ENCODE results near the gene BAZ1B. TPM values are rescaled to one million over a fixed set of nuclear protein-coding genes. Genes with fewer than 3 reads are reported as not detected.

The BAZ1B gene
- total and polyA plus RNA-seq, 2 of the 4 experiments (the other 2 are of a cell fraction), result 20.2 to 45.0 TPM

GRCh38 chr7:73519867-73520672 lies 2.0 kb downstream of the BAZ1B start:
- H2AK9ac ChIP-seq (replicated peaks; ENCODE audit: low read depth, low read length, poor library complexity), result no peak overlapping the region
- H2AFZ ChIP-seq (replicated peaks; ENCODE audit: low read length, poor library complexity), result no peak overlapping the region
- no peak overlapping the region for H2BK120ac ChIP-seq (ENCODE audit: low read depth, low read length)
- TSS peak; percentile 9 for BruUV-seq (replicated peaks)
- peaks cover 0 to 29% of the 10 kb centered on the region in 2 experiments; a peak in 2 of 4 replicates for H3K79me1 ChIP-seq (ENCODE audit: low read depth in 1 of 2, low read length in 2 of 2)
- H4K5ac ChIP-seq (ENCODE audit: low read depth, low read length), result 0 out of 2 replicates have a peak overlapping the region, but pooled peaks have one; percentile 16
- H4K20me1 ChIP-seq (ENCODE audit: insufficient read depth, low read length), result peaks cover 54% of the 10 kb centered on the region
- no peak overlapping the region for H2BK20ac ChIP-seq (ENCODE audit: low read depth, low read length)
- 98% methylated on average over 8 of the region's 18 CpGs; no CpG with 5 or more reads in 1 of the 2 experiments for WGBS, 2 experiments (ENCODE audit: extremely low coverage in 2 of 2, insufficient read length in 1 of 2)
- peak overlapping the region; percentile 34 for H3K14ac ChIP-seq (replicated peaks; ENCODE audit: low read depth, low read length)
- H4K8ac ChIP-seq (ENCODE audit: low read depth in 2 of 2, low read length in 2 of 2), result peak overlapping the region in 1 of 2 experiments; percentile 18; a peak in 1 of 4 replicates
- peak overlapping the region; percentile 61; the same call in 1 of the 2 replicates for H3K56ac ChIP-seq (ENCODE audit: extremely low read depth, insufficient read depth, low read length)
- DNase-seq, result peak; percentile 3
- H3K4me2 ChIP-seq (ENCODE audit: low read depth, low read length), result peak overlapping the region; percentile 89
- in situ Hi-C loops (cut with MboI; ENCODE audit: low sequenced_read_pairs), result no loop called here
- no peaks in the 10 kb centered on the region for H3K27me3 ChIP-seq (ENCODE audit: control insufficient read depth, insufficient read depth, low read length)
- H3K4ac ChIP-seq (ENCODE audit: low read depth, low read length), result peak overlapping the region; percentile 9; the same call in 1 of the 2 replicates
- ATAC-seq (ENCODE audit: low read depth), result no peak
- peak overlapping the region; percentile 75 for H2BK5ac ChIP-seq (ENCODE audit: low read depth, low read length, poor library complexity, severe bottlenecking)
- dilution Hi-C loops (cut with HindIII; ENCODE audit: low sequenced_read_pairs, unreplicated experiment), result no loop called here
- CTCF ChIA-PET, result interaction anchor here (0.8 kb wide), 1 partner anchor 27 kb away, joined by 3 read pairs; no protein-coding TSS in a partner anchor
- H2AK5ac ChIP-seq (ENCODE audit: low read depth, low read length), result peak overlapping the region; percentile 38; the same call in 1 of the 2 replicates
- H3K4me1 ChIP-seq (ENCODE audit: control insufficient read depth, insufficient read depth, low read length), result peaks cover 6% of the 10 kb centered on the region
- peaks cover 15% of the 10 kb centered on the region for H3K36me3 ChIP-seq (ENCODE audit: control insufficient read depth, insufficient read depth, low read length)
- H3K27ac ChIP-seq (ENCODE audit: insufficient read depth, low read length), result peak overlapping the region; percentile 80; the same call in 1 of the 2 replicates
- H3K9me1 ChIP-seq (ENCODE audit: insufficient read depth, low read length), result peaks cover 5% of the 10 kb centered on the region
- H3K9me3 ChIP-seq (ENCODE audit: control insufficient read depth, insufficient read depth, low read length), result no peaks in the 10 kb centered on the region
- H3K23ac ChIP-seq (ENCODE audit: low read depth, low read length), result peak overlapping the region; percentile 92
- peak overlapping the region; percentile 60 for H3K4me3 ChIP-seq (ENCODE audit: insufficient read depth, low read depth, low read length)
- H4K91ac ChIP-seq (ENCODE audit: insufficient read depth, low read depth, low read length), result peak overlapping the region; percentile 20; the same call in 1 of the 2 replicates
- H3K18ac ChIP-seq (ENCODE audit: low read depth, low read length), result peak overlapping the region; percentile 45
- POLR2A ChIA-PET (ENCODE audit: unreplicated experiment), result no interaction called here
- intact Hi-C loops (cut with micrococcal nuclease), result loop anchor here (5.0 kb wide), 1 partner anchor 147 kb away; the partner anchor contains the start of gene VPS37D
- H3K9ac ChIP-seq (ENCODE audit: low read depth, low read length), result peak overlapping the region; percentile 99
- H2BK15ac ChIP-seq (ENCODE audit: low read depth, low read length), result no peak overlapping the region
- TF ChIP-seq MAZ (IDR thresholded peaks at IDR 0.05; ENCODE audit: borderline replicate concordance, low read depth, low read length), result no peak
- TF ChIP-seq FOS (IDR thresholded peaks at IDR 0.05; ENCODE audit: low read depth, low read length), result no peak
- TF ChIP-seq USF2 (IDR thresholded peaks at IDR 0.05; ENCODE audit: low read depth, low read length), result no peak
- no peak for TF ChIP-seq RAD21 (IDR thresholded peaks at IDR 0.05; ENCODE audit: low read length)
- TF ChIP-seq RFX5 (IDR thresholded peaks at IDR 0.05; ENCODE audit: low read depth, low read length), result no peak
- TF ChIP-seq MAFK (IDR thresholded peaks at IDR 0.05; ENCODE audit: low read depth, low read length), result no peak
- no peak for TF ChIP-seq BHLHE40 (IDR thresholded peaks at IDR 0.05; ENCODE audit: low read depth, low read length)
- TF ChIP-seq SMC3 (IDR thresholded peaks at IDR 0.05; ENCODE audit: low read depth, low read length), result no peak
- TF ChIP-seq CTCF (conservative IDR thresholded peaks at IDR 0.05; ENCODE audit: low read depth, low read length), result no peak
- no peak for TF ChIP-seq MXI1 (IDR thresholded peaks at IDR 0.05; ENCODE audit: borderline replicate concordance, low read depth, low read length)
- no peak for TF ChIP-seq NFE2L2 (IDR thresholded peaks at IDR 0.05; ENCODE audit: low read depth, low read length)
- no peak for TF ChIP-seq POLR2A (IDR thresholded peaks at IDR 0.05; ENCODE audit: low read depth, low read length)
- no peak for TF ChIP-seq RCOR1 (IDR thresholded peaks at IDR 0.05; ENCODE audit: insufficient replicate concordance, low read length)
- TF ChIP-seq CHD1 (IDR thresholded peaks at IDR 0.05; ENCODE audit: low read depth, low read length), result no peak
- TF ChIP-seq CEBPB (IDR thresholded peaks at IDR 0.05; ENCODE audit: low read depth, low read length), result no peak
